ENCODE data around the gene RASSF5.

RASSF5 gene

GRCh38 chr1:206550446-206550845 lies 43.1 kb downstream of the RASSF5 start:
- TF ChIP-seq, protein P1, sequence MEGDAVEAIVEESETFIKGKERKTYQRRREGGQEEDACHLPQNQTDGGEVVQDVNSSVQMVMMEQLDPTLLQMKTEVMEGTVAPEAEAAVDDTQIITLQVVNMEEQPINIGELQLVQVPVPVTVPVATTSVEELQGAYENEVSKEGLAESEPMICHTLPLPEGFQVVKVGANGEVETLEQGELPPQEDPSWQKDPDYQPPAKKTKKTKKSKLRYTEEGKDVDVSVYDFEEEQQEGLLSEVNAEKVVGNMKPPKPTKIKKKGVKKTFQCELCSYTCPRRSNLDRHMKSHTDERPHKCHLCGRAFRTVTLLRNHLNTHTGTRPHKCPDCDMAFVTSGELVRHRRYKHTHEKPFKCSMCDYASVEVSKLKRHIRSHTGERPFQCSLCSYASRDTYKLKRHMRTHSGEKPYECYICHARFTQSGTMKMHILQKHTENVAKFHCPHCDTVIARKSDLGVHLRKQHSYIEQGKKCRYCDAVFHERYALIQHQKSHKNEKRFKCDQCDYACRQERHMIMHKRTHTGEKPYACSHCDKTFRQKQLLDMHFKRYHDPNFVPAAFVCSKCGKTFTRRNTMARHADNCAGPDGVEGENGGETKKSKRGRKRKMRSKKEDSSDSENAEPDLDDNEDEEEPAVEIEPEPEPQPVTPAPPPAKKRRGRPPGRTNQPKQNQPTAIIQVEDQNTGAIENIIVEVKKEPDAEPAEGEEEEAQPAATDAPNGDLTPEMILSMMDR (IDR thresholded peaks at IDR 0.05; ENCODE audit: control insufficient read depth, insufficient read depth, low read depth, low read length, missing control alignments), result no peak
- H3K4me3 ChIP-seq (ENCODE audit: control insufficient read depth, low read depth, low read length), result no peak overlapping the region
- no peak for DNase-seq (ENCODE audit: low read depth)

- H3K4me3 ChIP-seq (ENCODE audit: control insufficient read depth, low read depth, low read length), result no peak overlapping the region
- no peak for DNase-seq (ENCODE audit: low read depth)
- TF ChIP-seq, protein P1 (IDR thresholded peaks at IDR 0.05; ENCODE audit: control insufficient read depth, insufficient read depth, low read depth, low read length, missing control alignments), result no peak
Measured at GRCh38 chr1:206551296-206551985, 44.1 kb downstream of the RASSF5 start.

GRCh38 chr1:206551986-206552326 lies 44.6 kb downstream of the RASSF5 start:
- no peak for DNase-seq (ENCODE audit: low read depth)
- TF ChIP-seq, protein P1 (IDR thresholded peaks at IDR 0.05; ENCODE audit: control insufficient read depth, insufficient read depth, low read depth, low read length, missing control alignments), result no peak
- no peak overlapping the region for H3K4me3 ChIP-seq (ENCODE audit: control insufficient read depth, low read depth, low read length)

GRCh38 chr1:206554211-206554610 lies 46.9 kb downstream of the RASSF5 start:
- no peak for DNase-seq (ENCODE audit: low read depth)
- TF ChIP-seq, protein P1 (IDR thresholded peaks at IDR 0.05; ENCODE audit: control insufficient read depth, insufficient read depth, low read depth, low read length, missing control alignments), result no peak
- H3K4me3 ChIP-seq (ENCODE audit: control insufficient read depth, low read depth, low read length), result no peak overlapping the region

- no peak overlapping the region for H3K4me3 ChIP-seq (ENCODE audit: control insufficient read depth, low read depth, low read length)
- TF ChIP-seq, protein P1 (IDR thresholded peaks at IDR 0.05; ENCODE audit: control insufficient read depth, insufficient read depth, low read depth, low read length, missing control alignments), result no peak
- DNase-seq (ENCODE audit: low read depth), result no peak
Measured at GRCh38 chr1:206554701-206555472, 47.6 kb downstream of the RASSF5 start.

DNA sequence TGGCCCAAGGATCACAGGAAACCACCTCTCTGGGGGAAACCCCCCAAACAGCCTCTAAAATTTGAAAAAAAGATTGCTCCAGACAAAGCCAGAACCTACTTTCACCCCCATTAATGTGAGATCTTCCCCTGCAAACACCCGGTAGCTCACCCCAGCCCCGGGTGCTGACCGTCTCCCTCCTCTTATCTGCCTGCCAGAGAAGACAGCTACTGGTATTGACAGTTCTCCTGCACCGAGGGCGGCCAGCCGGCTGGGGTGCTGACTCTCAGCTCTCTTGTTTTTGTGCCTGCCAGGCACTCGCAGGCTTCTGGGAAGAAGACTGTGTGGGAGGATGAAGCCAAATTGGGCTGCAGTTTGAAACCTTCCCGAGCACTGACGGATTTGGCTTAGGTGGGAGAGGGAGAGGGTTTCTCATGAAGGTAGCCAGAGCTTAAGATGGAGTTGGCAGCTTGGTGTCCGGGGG lies 48.2 kb downstream of the RASSF5 start:
- H3K4me3 ChIP-seq (ENCODE audit: control insufficient read depth, low read depth, low read length), result no peak overlapping the region
- TF ChIP-seq, protein P1 (IDR thresholded peaks at IDR 0.05; ENCODE audit: control insufficient read depth, insufficient read depth, low read depth, low read length, missing control alignments), result no peak
- no peak for DNase-seq (ENCODE audit: low read depth)
